GM18517 (cell line): ENCODE results near the gene ATP6V1E1.
"Not testable (repeated sequence)": the region's sequence is repeated elsewhere in the genome, so short reads cannot be mapped to it uniquely, and the experiment has no call there.

Experiments
- ATAC-seq: cut with Tn5 transposase; IDR thresholded peaks from one replicate; pipeline ENCODE4 v1.9.1; 2021; ENCODE audit warnings: mild to moderate bottlenecking, moderate library complexity; ENCODE audit not compliant: unreplicated experiment

Gene ATP6V1E1

GRCh38 chr22:17628406-17629172, at the start of gene ATP6V1E1:
ATP6V1E1 (minus strand) TSS chr22:17628749; CDS start chr22:17628635, 114 bp downstream.
- peak; percentile 91 for ATAC-seq

- no peak for ATAC-seq
Measured at GRCh38 chr22:17675584-17675983, 47.0 kb upstream of the ATP6V1E1 start.

DNA sequence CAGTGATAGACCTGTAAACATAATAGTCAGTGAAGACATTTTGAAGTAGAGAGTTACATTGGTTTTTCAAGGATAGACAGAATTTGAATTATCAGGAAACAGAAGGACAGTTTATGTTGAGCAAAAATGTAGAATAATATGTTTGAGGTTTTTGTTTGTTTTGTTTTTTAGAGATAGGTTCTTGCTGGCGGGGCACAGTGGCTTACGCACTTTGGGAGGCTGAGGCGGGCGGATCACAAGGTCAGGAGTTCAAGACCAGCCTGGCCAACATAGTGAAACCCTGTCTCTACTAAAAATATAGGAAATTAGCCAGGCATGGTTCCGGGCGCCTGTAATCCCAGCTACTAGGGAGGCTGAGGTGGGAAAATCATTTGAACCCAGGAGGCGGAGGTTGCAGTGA, 45.6 kb upstream of the ATP6V1E1 start:
- ATAC-seq = no peak

DNA sequence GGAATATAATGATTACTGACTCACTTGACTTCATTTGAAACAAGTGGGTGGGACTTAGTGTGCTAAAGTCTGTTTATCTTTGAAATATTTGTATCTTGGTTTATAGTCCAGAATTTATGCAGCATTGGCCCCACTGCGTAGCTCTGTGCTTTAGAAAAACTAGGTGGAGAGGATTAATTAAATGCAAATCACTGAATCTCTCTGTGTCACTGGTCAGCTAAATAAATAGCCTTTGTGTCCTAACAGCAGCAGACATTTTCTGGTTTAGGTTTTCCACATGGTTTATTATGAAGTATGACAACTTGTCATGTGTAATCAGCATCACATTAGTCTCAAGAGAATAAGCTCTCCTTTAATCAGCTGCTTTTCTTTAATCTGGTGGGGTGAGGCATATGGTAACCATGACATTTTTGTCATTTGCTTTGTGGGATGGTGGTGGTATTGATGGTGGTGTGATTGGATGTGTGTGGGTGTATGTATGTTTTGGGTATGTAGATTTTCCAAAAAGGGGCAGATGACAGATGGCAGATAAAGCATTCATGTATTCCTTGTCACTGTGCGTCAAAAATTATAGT, 44.0 kb upstream of the ATP6V1E1 start:
- no peak for ATAC-seq

GRCh38 chr22:17671521-17672092, 43.1 kb upstream of the ATP6V1E1 start:
- not testable (repeated sequence) for ATAC-seq

GRCh38 chr22:17665854-17666253, 37.3 kb upstream of the ATP6V1E1 start:
- ATAC-seq = no peak

DNA sequence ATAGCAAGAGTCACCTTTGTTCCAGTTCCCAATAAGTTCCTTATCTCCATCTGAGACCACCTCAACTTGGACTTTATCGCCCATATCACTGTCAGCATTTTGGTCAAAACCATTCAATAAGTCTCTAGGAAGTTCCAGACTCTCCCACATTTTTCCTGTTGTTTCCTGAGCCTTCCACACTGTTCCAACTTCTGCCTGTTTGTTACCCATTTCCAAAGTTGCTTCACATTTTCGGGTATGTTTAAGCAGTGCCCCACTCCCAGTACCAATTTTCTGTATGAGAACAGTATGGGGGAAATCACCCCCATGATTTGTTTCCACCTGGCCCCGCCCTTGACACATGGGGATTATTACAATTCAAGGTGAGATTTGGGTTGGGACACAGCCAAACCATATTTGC, 36.7 kb upstream of the ATP6V1E1 start:
- no peak for ATAC-seq

GRCh38 chr22:17664414-17665055, 36.0 kb upstream of the ATP6V1E1 start:
- no peak for ATAC-seq

DNA sequence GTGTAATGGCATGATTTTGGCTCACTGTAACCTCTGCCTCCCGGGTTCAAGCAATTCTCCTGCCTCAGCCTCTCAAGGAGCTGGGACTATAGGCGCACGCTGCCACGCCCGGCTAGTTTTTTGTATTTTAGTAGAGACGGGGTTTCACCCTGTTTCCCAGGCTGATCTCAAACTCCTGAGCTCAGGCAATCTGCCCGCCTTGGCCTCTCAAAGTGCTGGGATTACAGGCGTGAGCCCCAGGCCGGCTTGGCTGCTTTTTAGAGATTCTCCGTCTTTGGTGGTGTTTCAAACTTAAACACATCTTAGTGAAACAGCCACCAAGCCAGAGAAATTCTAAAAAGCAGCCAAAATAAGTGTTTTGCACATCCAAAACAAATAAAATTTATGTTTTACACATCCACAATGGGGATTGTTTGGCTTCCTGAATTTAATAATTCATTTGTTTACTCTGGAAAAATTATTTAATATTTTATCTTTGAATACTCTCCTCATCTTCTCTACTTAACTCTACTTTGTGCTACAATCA, 28.4 kb upstream of the ATP6V1E1 start:
- ATAC-seq = no peak

- ATAC-seq = no peak
Measured at GRCh38 chr22:17655289-17655688, 26.7 kb upstream of the ATP6V1E1 start.

GRCh38 chr22:17648569-17648968, 20.0 kb upstream of the ATP6V1E1 start:
- no peak for ATAC-seq

DNA sequence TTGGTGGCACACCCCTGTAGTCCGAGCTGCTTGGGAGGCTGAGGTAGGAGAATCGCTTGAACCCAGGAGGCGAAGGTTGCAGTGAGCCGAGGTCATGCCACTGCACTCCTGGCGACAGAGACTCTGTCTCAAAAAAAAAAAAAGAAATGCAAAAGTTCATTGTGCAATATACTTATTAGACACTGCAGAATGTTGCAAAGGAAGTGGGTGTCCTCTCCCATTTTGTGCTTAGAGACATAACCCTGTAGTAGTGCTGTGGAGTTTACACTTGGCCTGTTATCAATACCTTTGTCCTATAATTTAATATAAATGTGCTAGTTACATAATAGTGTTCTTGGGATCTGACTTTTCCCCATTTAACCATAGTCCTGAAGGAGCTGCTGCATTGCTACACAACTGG, 19.4 kb upstream of the ATP6V1E1 start:
- no peak for ATAC-seq

GRCh38 chr22:17647452-17647851, 18.9 kb upstream of the ATP6V1E1 start:
- ATAC-seq = no peak

DNA sequence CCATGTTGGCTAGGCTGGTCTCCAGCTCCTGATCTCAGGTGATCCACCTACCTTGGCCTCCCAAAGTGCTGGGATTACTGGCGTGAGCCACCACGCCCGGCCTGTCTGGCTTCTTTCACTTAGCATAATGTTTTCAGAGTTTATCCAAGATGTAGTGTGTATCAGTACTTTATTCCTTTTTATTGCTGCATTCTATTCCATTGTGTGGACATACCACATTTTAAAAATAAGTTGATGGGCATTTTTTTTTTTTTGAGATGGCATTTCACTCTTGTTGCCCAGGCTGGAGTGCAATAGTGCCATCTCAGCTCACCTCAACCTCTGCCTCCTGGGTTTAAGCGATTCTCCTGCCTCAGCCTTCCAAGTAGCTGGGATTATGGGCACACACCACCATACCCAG, 13.8 kb upstream of the ATP6V1E1 start:
- ATAC-seq = not testable (repeated sequence)

- ATAC-seq = no peak
Measured at GRCh38 chr22:17641269-17641668, 12.7 kb upstream of the ATP6V1E1 start.

DNA sequence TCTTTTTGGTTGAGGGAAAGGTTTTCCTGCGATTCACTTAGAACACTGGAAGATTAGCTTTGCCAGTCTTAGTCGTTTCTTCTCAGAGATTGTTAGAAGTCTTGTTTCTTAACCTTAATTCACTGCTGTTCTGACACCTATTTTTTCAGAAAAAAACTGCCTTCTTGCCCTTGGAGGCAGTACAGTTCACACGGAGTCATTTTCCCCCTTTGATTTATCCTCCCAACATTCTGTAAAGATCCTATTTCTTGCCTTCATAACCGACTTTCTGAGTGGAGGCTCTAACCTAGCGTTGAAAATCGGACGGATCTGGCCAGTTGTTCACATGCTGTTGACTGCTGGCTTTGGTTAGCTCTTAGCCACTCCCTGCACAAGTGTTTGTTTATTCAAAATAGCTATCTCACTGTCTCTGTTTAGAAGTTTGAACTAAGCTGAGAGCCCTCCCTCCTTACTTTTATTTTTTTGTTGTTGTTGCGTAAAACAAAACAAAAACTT, 10.7 kb upstream of the ATP6V1E1 start:
- peak; percentile 47 for ATAC-seq

- peak; percentile 79 for ATAC-seq
Measured at GRCh38 chr22:17638432-17639246, 10.1 kb upstream of the ATP6V1E1 start, which contains the start of gene BCL2L13. BCL2L13 (plus strand) TSS chr22:17638757; CDS start chr22:17655712, 16,955 bp downstream.

DNA sequence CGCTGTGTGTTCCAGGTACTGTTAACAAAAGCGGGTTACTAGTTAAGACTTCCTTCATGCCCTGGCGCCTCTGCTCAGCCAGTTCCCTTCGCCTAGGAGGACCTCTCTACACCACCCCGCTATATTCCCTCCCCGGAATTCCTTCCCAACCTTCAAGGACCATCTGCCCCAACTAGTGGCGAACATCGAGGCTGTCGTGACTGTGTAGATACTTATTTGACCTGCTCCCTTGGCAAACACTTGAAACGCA, 9.6 kb upstream of the ATP6V1E1 start:
- ATAC-seq = peak; percentile 24

GRCh38 chr22:17637490-17638181, 9.1 kb upstream of the ATP6V1E1 start:
- no peak for ATAC-seq

- not testable (repeated sequence) for ATAC-seq
Measured at GRCh38 chr22:17636850-17637249, 8.3 kb upstream of the ATP6V1E1 start.
